ENCODE measurements around the gene FNDC10. TPM values are rescaled to one million over a fixed set of nuclear protein-coding genes. Genes with fewer than 3 reads are reported as not detected.
"Not testable (repeated sequence)": the region's sequence is repeated elsewhere in the genome, so short reads cannot be mapped to it uniquely, and the experiment has no call there.

The FNDC10 gene
- total RNA-seq, 4 donors from 2014 or later, result 1.5 to 4.6 (median 3.7) TPM

DNA sequence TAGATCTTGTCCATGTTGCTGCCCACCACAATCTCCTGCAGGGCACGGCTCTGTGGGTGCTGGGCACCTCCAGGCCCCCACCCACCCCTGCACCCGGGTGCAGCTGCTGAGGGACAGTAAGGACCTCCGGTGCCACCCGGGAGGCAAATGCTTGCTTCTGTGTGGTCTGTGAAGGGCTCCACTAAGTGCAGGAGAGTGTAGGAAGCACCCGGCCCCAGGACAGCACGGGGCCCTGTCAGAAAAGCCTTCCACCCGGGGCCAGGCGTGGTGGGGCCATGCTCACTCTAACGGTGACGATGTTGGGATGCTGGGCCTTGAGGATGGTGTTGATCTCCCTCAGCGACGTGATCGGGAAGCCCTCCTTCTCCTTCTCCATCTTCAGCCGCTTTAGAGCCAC, 37.5 kb upstream of the FNDC10 start:
- H3K27ac ChIP-seq; intact Hi-C loops (cut with DNase I; ENCODE audit: low total_unique reads); H3K9me3 ChIP-seq; H3K4me3 ChIP-seq; in situ Hi-C loops (cut with MboI; ENCODE audit: low pct_ligation_motif_present in 1 of 4, low pct_unique_long_range_greater_than_20kb in 1 of 4, low sequenced_read_pairs in 3 of 4); H3K27me3 ChIP-seq; DNase-seq; H3K4me1 ChIP-seq: not testable (repeated sequence)
- 90% methylated on average over 13 of the region's 14 CpGs; no CpG with 5 or more reads in 1 of the 2 donors for WGBS, 2 donors (ENCODE audit: low coverage in 1 of 2)
- peaks cover 0 to 17% (median 3%) of the 10 kb centered on the region in 4 donors for H3K36me3 ChIP-seq

DNA sequence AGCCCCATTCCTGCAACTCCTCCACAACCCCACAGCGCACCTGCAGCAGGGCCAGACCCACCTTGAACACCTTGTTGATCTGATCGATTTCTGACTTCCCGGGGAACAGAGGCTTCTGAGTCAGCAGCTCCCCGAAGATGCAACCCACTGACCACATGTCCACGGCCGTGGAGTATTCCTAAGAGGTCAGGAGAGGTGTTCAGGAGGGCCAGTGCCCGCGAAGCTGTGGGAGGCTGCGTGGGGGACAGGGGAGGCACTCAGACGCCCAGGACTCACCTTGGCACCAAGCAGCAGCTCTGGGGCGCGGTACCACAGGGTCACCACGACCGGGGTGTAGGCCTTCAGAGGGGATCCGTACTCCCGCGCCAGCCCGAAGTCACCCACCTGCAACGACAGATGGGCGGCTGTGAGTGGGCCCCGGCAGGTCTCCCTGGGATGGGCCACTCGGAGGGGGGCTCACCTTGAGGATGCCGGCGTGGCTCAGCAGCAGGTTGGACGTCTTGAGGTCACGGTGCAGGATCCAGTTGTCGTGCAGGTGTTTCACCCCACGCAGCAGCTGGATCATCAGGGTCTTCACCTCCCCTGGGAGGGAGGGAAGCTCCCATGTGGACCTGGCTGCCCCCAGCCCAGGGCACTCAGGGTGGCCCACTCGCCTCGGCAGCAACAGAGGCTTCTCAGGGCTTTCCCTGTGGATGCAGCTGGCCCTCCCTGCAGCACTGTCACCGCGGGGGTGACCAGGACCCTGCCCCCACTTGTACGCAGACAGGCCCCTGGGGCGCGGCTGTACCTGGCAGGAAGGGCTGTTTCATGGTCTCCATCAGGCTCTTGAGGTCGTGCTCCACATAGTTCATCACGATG, 36.9 kb upstream of the FNDC10 start:
- peaks cover 0 to 17% (median 3%) of the 10 kb centered on the region in 4 donors for H3K36me3 ChIP-seq
- in situ Hi-C loops (cut with MboI; ENCODE audit: low pct_ligation_motif_present in 1 of 4, low pct_unique_long_range_greater_than_20kb in 1 of 4, low sequenced_read_pairs in 3 of 4); DNase-seq; H3K4me1 ChIP-seq; H3K27me3 ChIP-seq; intact Hi-C loops (cut with DNase I; ENCODE audit: low total_unique reads); H3K27ac ChIP-seq; H3K9me3 ChIP-seq; H3K4me3 ChIP-seq: not testable (repeated sequence)
- 96% methylated on average over 20 of the region's 37 CpGs; no CpG with 5 or more reads in 1 of the 2 donors for WGBS, 2 donors (ENCODE audit: low coverage in 1 of 2)

DNA sequence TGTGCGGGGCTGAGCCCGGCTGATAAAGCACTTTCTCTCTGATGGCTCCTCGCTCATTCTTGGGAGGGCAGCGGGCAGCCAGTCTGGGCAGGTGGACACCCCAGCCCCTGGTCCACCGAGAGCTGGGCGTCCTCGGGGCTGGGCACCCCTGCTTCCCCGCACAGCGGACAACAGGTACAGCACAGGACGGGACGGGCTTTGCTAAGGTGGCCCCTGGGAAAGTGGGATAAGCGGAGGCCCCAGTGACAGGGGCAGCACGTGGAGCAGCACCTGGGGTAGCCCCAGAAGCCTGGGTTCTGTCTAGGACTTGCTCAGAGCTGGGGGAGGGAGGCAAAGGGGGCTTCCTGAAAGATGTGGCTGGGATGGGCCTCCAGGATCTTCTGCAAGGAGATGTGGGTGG, 34.7 kb upstream of the FNDC10 start:
- DNase-seq; H3K4me3 ChIP-seq; H3K9me3 ChIP-seq; in situ Hi-C loops (cut with MboI; ENCODE audit: low pct_ligation_motif_present in 1 of 4, low pct_unique_long_range_greater_than_20kb in 1 of 4, low sequenced_read_pairs in 3 of 4); H3K27ac ChIP-seq; intact Hi-C loops (cut with DNase I; ENCODE audit: low total_unique reads): not testable (repeated sequence)
- 83% methylated on average over 8 of the region's 13 CpGs; no CpG with 5 or more reads in 1 of the 2 donors for WGBS, 2 donors (ENCODE audit: low coverage in 1 of 2)
- H3K27me3 ChIP-seq, result peaks cover 24% of the 10 kb centered on the region
- peaks cover 6 to 22% (median 19%) of the 10 kb centered on the region in 4 donors for H3K4me1 ChIP-seq
- H3K36me3 ChIP-seq, result peaks cover 0 to 14% (median 3%) of the 10 kb centered on the region in 4 donors

DNA sequence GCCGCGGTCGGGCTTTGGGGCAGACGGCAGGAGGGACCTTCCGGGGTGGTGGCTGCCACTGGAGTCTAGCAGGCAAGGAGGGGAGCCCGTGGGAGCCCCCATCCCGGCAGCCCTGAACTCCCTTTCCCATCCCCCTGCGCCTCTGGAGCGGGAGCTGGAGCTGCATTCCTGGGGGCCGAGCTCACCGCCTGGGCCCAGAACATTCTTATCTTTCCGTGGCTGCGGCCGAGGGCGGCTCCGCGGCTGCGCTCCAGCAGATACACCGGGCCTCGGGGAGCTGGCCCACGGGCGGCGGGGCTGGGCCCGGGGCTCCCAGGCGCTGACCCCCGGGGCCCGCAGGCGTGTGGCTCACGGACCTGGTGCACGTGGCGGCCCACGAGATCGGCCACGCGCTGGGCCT, 33.5 kb upstream of the FNDC10 start:
- H3K4me3 ChIP-seq; intact Hi-C loops (cut with DNase I; ENCODE audit: low total_unique reads); in situ Hi-C loops (cut with MboI; ENCODE audit: low pct_ligation_motif_present in 1 of 4, low pct_unique_long_range_greater_than_20kb in 1 of 4, low sequenced_read_pairs in 3 of 4); DNase-seq; H3K27ac ChIP-seq; H3K9me3 ChIP-seq: not testable (repeated sequence)
- H3K27me3 ChIP-seq, result peaks cover 29% of the 10 kb centered on the region
- peaks cover 0 to 11% (median 3%) of the 10 kb centered on the region in 4 donors for H3K36me3 ChIP-seq
- WGBS, 2 donors (ENCODE audit: low coverage in 1 of 2), result no CpG with 5 or more reads among the region's 35 CpGs
- H3K4me1 ChIP-seq, result peaks cover 6 to 22% (median 19%) of the 10 kb centered on the region in 4 donors

DNA sequence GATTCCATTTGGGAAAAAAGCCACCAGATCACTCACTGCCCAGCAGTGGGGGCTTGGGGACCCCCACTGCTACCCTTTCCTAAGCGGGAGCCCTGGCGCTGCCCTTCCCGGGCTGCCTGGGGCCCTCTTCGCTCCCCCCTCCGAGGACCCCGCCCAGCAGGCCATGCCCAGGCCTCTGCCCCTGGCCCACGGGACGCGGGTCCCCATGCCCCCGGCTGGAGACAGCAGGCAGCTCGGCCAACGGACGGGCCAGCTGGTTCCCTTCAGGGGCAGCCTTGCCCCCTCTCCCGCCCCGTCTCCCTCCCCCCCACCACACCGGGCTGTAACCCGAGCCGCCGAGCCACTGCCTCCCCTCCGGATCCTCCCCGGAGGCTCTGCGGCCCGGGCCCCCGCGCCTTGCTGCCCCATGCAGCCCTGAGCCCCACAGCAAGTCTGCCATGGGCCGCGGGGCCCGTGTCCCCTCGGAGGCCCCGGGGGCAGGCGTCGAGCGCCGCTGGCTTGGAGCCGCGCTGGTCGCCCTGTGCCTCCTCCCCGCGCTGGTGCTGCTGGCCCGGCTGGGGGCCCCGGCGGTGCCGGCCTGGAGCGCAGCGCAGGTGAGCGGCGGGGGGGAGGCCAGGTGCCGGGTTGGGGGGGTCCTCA, 32.0 kb upstream of the FNDC10 start, which contains the start of gene MMP23B:
MMP23B (plus strand) TSS at position 392 of the 639 bp plus-strand sequence; CDS start at position 438, 46 bp downstream.
- Histone ChIP-seq H3K36me3 (peaks cover 0 to 4% (median 0%) of the 10 kb centered on the region in 4 donors), H3K9me3 (no peaks in the 10 kb centered on the region), H3K4me1 (peaks cover 6 to 24% (median 24%) of the 10 kb centered on the region in 4 donors), H3K4me3 (peak within 1 kb of the TSS in 2 of 4 donors; percentile 35 to 42), H3K27ac (peak within 1 kb of the TSS; percentile 76 to 85 (median 83)), H3K27me3 (peaks cover 29% of the 10 kb centered on the region)
- intact Hi-C loops (cut with DNase I; ENCODE audit: low total_unique reads), result no loop called here
- TF ChIP-seq POLR2A (IDR thresholded peaks at IDR 0.05) (no peak), POLR2AphosphoS5 (IDR thresholded peaks at IDR 0.05) (no peak), EP300 (IDR thresholded peaks at IDR 0.05; ENCODE audit: low read depth) (no peak)
- TF ChIP-seq, protein P1, sequence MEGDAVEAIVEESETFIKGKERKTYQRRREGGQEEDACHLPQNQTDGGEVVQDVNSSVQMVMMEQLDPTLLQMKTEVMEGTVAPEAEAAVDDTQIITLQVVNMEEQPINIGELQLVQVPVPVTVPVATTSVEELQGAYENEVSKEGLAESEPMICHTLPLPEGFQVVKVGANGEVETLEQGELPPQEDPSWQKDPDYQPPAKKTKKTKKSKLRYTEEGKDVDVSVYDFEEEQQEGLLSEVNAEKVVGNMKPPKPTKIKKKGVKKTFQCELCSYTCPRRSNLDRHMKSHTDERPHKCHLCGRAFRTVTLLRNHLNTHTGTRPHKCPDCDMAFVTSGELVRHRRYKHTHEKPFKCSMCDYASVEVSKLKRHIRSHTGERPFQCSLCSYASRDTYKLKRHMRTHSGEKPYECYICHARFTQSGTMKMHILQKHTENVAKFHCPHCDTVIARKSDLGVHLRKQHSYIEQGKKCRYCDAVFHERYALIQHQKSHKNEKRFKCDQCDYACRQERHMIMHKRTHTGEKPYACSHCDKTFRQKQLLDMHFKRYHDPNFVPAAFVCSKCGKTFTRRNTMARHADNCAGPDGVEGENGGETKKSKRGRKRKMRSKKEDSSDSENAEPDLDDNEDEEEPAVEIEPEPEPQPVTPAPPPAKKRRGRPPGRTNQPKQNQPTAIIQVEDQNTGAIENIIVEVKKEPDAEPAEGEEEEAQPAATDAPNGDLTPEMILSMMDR (IDR thresholded peaks at IDR 0.05), result no peak
- in situ Hi-C loops (cut with MboI; ENCODE audit: low pct_ligation_motif_present in 1 of 4, low pct_unique_long_range_greater_than_20kb in 1 of 4, low sequenced_read_pairs in 3 of 4), result no loop called here
- no peak for DNase-seq
- 7% methylated on average over 16 of the region's 48 CpGs; no CpG with 5 or more reads in 1 of the 2 donors for WGBS, 2 donors (ENCODE audit: low coverage in 1 of 2)
